ENCODE results near the gene CADPS2. TPM values are rescaled to one million over a fixed set of nuclear protein-coding genes. Genes with fewer than 3 reads are reported as not detected.

CADPS2 gene
- total RNA-seq = not detected

DNA sequence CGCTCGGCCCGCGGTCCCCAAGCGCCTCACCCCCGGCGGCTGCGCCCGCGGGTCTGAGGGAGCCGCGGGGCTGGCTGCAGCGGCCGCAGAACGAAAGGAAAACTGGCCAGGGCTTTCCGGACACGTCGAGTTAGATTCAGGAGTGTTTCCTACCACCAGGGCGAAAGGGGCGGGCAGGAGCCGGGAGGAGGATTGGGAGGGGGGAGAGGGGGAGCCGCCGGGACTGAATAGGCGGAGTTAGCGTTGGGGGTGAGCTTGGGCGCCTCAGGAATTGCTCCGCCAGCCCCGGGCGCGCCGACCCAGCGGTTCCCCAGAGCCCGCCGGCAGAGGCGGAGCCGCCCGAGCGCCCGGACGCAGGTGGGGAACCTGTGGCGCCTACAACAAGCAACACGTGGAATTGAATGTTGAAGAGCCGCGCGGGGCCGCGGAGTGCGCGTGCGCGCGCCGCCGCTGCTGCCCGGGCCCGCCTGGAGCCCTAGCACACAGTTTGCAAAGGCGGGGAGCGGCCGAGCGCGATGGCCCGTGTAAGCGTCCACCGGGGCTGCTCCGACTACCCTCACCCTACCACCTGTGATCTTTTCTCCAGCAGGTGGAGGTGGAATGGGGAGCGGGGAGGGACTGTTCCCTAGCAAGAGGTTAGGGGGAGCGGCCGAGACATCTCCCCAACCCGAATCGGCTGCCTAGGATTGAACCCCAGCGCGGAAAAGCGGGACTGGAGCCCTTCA is at the start of gene CADPS2:
CADPS2 (minus strand) TSS at position 104 of the 725 bp plus-strand sequence. CDS start 123 bp downstream, outside the sequence.
- no peak for DNase-seq

DNA sequence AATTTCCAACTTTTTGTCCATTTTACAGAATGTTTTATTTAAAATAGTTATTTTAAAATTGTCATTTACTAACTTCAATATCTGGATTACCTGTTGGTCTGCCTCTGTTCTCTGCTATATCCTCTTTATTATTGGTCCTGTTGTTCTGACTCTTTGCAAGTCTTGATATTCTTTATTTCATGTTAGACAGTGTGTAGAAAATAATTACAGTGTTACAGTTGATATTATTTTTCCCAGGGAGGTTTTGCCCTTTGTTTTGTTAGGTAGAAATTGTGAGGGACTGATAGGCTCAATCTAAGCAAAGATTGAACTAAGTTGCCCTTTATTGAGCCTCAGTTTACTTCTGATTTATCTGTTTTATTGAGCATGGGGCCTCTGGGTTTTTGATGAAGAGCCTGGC is 49.4 kb upstream of the CADPS2 start:
- DNase-seq = no peak

DNA sequence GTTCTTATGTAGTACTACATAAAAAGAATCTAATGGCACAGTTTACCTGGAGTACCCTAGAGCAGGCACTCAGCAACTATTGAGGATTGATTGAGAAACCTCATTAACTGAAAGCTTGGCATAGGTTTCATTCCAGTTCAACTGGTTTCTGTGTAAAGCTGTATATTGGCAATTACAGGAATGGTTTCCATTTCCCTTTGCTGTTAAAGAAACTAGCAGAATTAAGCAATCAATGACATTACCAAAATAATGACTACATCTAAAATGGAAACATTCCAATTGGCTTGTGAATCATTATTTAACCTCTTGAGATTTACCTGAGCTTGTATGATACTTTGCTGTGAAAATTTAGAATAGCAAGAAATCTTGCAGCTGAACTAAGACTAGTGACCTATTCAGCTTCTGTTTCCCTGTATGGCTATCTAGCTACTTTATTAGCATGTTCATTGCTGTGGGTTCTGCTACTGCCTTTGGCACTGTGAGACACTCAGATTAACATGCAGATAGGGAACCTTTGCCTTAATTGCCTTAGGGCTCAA is 33.5 kb upstream of the CADPS2 start:
- DNase-seq = no peak

DNA sequence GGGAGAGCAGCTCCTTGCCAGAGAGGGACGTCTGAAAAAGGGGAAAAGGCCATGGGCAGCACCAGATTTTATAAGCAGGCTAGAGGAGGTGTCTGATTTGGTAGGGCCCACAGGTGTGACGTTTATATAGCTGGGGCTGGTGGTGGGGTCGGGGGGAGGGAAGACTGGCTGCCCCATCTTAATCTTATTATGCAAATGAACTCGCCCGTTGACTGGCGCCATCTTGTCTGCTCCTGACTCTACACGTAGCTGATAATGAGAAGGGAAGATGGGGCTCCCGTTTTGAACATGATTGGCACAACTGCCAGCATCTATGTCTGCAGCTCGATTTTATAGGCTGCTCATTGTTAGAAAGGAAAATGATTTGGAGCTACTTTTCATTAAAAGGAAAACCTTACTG is 28.6 kb upstream of the CADPS2 start:
- DNase-seq = no peak

DNA sequence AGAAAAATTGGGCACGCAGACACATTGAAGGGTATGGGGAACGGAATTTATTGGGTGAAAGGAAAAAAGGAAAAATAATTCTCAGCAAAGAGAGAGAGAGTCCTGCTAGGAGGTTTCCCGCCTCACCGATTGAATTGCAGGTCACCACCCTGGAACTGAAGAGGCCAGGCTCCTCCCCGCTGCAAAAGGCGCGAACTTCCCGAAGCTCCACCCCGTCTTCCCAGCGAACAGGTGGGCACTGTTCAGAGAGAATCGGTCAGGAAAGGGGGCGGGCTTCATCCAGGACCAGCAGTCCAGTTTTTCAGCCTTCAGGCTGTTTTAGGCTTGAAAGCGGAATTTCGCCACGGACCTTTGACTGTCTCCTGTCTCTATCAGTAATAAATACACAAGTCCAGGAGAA is 27.3 kb upstream of the CADPS2 start:
- DNase-seq = no peak

DNA sequence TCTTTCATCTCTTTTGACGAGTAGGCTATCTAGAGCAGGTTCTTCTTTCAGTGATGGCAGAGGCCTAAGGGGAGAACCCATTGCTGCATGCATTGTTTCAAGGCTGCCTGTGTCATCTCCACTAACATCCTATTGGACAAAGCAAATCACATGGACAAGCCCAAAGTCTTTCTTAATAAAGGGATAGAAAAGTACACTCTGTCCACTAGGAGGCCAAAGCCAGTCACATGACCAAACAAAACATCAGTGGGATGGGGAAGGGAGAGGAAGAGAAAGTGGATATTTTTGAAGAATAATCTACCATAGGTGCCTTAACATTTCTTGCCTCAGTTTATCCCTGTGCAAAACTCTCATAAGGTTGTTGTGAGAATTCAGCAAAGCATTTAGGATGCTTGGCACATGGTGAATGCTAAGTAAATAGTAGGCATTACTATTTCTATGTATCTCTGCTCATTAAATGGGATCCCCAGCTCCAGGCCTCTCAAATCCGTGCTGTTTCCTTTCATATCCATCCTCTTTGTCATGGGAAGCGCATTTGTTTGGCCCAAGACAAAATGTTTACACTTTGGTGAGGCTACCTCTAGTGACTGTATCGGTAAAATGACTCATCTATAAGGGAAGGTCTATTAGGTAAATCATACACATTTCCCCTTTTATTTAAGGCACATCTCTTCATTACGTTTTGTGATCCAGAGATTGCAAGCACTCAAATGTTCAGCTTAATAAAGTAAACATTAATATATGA is 16.7 kb upstream of the CADPS2 start:
- no peak for DNase-seq

DNA sequence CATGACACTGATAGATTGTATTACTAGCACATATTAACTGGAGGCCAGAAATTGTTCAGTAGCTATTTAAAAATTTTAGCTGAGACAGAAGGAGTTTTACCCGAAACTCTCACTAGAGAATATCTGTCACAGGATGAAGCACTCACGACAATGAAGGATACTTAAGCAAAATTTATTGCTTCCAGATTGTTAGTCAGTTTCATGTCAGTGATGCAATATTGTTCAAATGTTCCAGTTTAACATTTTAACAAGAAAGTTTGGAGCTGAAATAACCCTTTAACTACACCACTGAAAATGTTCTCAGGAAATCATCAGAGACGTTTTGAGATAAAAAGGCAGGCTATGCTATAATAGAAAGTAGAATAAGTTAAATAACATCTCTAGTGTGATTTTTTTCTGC is 15.0 kb upstream of the CADPS2 start:
- no peak for DNase-seq

DNA sequence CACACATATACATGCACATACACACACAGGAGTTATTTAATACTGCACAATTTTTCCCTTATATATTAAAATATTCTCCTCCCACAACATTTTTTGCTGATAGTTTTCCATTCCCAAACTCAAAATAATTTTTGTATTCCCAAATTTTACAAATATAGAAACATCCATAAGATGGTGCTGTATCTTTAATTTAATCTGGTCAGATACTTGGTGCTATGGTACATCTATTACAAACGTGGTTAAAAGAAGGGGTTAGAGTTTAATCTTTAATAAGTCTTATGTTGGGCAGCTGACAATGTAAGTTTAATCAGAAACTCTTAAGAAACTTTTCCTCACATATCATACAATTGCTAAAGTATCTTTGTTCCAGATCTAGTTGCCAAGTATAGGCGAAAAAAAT is 10.2 kb upstream of the CADPS2 start:
- no peak for DNase-seq

DNA sequence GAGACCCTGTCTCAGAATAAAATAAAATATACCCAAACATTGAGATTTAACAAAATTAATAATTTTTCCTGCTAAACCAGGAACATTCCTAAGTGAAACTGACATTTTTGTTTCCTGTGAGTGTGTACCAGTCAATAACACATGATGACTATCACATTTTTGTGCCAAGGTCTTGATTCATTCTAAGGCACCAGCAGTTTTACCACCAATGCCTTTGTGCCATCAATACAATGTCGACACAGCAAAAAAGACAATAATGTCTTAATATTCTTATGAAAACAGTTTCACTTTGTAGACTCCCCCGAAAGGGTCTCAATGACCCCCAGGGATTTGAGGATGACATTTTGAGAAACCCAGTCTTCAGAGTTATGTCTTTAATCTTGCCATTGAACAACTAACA is 7.2 kb upstream of the CADPS2 start:
- DNase-seq = no peak

DNA sequence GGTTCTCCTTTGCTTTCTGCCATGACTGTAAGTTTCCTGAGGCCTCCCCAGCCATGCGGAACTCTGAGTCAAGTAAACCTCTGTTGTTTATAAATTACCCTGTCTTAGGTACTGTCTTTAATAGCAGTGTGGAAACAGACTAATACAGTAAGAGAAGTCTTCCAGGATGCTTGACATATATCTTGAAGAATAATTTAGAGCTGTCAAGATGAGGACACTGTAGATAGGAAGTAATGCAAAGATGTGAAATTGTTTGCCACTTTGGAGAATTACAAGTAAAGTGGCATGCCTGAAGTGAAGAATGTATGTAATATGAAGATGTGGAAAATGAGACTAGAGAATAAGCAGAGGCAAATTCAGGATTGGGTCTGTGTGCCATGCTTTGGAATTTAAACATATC is 2.9 kb upstream of the CADPS2 start:
- no peak for DNase-seq

DNA sequence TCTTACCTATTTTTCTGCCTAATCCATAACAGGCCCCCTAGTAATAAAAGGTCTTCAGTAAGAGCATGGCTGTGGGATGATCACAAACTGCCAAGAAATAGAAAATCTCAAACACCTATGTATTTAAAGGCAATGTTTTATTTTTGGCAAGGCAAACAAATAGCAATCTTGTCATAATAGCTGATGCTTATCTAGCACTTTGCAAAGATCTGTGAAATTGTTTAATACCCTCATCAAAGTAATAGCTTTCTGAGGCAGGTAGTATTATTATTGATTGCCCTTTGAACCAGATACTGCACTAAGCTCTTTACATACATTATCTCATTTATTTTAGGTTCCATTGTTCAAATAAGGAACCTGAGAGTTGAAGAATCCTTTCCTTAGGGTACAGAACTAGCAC is 1.6 kb upstream of the CADPS2 start:
- DNase-seq = no peak

DNA sequence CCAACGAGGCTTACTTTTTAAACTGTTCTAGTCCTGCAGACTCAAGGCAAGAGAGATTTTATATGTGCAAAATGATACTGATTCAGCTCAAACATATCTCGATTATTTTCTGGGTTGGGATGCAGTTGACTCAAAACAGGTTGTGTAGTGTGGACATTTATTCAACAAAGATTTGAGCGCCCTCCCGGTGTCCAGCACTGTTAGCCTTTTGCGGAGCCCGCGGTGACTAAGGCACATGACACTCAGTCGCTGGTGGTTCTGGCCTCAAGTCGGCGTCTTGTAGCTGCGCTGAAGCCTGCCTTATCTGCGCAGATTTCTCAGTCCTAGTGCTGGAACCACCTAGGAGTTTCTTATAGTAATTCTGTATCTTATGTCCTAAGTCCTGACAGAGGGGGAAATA is 938 bp upstream of the CADPS2 start:
- no peak for DNase-seq

DNA sequence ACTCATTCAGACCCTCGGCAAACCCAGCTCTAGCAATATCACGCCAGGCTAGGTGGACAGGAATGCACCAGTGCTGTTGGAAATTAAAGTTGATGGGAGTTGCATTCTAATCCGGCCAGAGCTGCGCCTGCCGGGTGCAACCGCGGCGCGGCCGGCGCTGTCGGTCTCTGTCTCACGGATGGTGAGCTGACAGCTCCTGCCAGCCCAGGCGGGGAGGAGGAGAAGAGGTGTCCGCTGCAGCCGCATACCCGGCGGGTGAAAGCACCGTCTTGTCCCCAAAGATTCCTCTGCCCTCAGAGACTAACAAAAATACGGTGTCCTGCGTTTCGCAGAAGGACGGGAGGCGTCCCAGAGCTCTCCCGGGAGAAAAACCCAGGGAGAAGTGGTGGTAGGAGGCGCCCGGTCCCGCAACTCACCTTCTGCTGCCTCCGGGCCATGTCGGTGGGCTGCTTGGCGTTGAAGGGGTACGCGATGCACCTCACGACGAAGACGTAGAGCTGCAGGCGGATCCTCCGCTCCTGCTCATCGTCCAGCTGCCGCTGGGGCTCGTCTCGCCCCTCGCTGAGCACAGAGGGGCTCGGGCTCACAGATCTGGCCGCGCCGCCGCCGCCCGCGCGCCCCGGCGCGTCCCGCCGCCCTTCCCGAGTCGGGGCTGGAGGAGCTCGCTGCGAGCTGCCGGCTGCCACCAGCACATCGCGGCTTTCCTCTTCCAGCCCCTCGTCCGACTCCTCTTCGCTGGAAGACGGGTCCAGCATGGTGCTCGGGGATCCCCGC is 490 bp downstream of the CADPS2 start:
- no peak for DNase-seq

DNA sequence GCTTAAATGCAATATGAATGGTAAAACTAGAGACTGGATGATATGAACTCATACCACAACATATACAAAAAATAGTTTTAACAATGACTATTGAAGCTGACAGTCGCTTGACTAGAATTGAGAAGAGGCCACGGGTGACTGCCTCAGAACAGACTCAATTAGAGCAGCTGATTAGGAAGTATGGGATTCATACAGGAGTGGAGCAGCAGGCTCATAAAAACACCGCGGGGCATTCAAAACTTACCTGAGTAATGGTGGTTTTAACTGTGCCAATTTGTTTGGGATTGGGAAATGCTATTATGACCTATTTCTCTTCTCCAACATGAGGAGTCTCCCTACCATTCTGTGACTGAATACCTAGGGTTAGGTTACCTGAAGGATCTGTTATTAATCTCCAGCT is 2.1 kb downstream of the CADPS2 start:
- DNase-seq = no peak

DNA sequence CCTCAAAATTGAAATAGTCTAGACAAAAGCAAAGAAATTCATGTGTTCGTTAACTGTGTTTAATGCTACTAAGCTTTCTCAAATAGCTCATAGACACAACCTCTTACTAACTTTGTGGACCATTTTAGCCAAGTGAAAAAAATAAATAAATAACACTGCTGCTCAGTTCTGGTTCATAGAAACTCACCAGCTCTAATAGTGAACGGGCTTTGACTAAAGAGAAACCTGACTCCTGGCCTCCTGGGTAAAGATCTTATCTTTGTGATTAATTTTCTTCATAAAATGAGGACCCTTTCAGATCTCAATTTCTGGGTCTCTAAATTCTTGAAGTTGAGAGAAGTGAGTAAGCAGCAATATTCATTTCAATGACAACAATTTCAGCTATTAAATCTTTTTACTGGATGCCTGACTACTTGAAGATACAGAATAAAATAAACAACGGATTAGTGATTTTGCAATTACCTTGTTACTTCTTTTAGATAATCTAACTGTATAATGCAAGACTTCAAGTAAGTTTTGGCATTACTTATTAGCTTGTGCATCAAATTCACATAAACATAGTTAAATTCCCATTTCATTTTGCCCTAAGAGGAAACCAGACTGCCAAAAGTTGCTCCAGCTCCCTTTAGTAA is 3.1 kb downstream of the CADPS2 start:
- no peak for DNase-seq

DNA sequence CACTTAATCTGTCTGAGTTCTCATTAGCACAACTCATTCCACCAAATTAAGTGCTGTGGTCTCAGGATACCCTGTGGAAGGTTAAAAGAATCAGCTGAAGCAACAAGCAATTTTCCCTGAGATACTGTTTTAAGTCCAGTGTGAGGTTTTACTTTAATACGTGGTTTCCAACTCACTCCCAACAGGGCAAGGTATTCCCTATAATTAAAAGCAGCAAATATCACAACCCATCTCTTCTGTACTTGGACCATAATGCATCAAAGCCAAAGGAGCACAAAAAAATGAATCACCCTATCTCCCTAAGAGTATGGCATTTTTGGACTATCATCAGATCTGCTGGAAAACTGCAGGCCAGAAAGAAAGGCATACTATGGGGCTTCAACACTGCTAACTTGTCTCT is 4.9 kb downstream of the CADPS2 start:
- no peak for DNase-seq

DNA sequence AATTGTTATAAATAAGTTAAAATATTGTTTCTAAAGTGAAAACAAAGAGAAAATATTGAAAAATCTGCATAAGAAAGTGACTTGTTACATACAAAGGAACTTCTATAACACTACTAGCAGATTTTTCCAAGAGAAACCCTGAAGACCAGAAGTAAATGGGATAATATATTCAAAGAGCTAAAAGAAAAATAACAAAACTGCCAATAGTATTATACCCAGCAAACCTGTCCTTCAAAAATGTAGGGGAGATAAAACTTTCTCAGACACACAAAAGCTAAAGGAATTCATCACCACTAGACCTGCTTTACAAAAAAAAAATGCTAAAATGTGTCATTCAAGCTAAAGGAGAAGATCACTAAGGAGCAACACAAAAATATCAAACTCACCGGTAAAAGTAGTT is 17.0 kb downstream of the CADPS2 start:
- DNase-seq = no peak

DNA sequence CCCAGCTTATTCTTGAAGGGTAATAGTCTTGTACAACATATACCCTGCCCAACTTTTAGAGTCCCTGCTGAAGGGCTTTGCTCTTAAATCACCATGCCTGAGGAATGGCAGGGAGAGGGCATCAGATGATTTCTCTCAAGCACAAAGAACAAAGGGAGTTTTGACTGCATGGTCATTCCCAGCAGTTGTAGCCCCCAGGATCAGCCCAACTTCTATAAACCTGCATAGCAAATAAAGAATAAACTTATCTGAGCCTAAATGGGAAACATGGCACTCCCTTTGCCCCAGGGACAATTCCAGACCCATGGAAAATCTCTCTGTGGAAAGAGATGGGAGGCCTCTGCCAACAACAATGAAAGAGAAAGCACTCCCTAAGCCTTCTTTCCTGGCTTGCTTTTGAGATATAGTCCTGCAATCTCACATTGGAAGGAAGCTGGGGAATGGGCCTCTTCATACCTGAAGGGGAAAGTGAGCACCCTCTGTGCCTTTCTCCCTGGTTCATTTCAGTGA is 18.7 kb downstream of the CADPS2 start:
- no peak for DNase-seq

DNA sequence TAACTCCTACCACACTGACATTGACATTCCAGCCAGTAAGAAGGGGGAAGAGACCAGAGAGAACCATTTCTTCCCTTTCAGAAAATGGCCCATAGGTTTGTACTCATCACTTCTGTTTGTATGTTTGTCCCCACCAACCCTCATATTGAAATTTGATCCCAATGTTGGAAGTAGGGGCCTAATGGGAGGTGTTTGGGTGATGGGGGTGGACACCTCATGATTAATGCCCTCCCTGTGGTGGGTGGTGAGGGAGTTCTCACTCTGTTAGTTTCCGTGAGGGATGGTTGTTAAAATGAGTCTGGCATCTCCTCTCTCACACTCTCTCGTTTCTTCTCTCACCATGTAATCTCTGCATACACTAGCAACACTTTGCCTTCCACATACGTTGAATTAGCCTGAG is 21.4 kb downstream of the CADPS2 start:
- DNase-seq = no peak

DNA sequence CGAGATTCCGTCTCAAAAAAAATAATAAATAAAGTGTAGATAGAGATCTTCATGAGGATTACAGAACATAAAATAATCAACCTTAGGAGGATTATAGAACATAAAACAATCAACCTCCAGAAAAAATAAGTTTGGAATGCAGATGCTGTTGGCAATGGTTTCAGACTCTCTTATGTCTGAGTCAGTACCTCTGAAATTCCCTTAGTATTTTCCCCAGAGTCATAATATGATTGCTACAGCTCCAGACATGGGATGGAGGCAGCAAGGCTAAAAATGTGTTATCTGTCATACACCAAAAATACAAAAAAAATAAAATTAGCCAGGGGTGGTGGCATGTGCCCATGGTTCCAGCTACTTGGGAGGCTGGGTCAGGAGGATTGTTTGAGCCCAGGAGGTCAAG is 22.2 kb downstream of the CADPS2 start:
- no peak for DNase-seq

DNA sequence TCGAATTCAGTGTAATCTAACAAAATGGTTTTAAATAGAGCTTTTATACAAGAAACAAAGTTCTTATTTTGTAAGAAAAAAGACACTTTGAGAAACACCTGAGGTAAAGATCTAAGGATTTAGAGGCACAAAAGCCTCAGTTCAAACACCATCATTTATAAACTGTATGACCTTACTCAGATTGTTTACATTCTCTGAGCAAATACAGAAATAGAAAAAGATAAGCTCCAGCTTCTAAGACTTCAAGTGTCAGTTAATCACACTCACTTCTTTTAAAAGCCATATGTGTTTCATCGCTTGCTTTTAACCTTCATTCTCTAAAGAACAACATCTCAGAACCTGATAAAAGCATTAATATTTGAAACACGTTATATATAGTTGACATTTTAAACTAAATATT is 27.9 kb downstream of the CADPS2 start:
- no peak for DNase-seq

DNA sequence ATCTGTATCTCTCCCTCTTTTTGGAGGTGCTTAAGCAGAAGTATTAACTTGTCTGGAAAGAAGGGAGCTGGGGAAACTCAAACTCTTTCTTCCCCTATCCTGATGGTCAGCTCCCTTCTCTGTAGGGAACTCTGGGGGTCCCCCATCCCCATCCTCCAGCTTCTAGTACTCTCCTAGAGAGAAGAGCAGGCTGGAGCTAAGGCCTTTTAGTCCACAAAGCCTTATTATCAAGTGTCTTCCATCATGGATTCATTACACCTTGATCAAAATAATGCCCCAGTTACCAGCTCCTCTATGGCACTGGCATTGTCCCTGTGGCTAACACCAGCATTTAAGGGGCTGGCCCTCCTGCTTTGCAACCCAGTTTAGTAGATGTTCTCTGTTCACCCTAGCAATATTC is 35.7 kb downstream of the CADPS2 start:
- DNase-seq = no peak

DNA sequence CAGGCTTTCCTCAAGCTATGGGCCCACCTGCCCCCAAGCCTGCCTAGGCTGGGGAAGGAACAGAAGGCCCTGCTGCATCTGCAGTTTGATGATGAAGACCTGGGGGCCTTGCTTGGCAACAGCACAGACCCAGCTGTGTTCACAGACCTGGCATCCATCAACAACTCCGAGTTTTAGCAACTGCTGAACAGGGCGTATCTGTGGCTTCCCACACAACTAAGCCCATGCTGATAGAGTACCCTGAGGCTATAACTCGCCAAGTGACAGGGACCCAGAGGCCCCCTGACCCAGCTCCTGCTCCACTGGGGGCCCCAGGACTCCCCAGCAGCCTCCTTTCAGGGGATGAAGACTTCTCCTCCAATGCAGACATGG is 36.3 kb downstream of the CADPS2 start:
- DNase-seq = no peak
